ENCODE data around the gene CEBPG. TPM values are rescaled to one million over a fixed set of nuclear protein-coding genes. Genes with fewer than 3 reads are reported as not detected.
A peak's percentile ranks its signal among the peaks of the same experiment; 100 is the strongest.

The CEBPG gene
- total RNA-seq, 3 donors from 2014 or later, result 23.3 to 32.0 (median 23.4) TPM

GRCh38 chr19:33386361-33386858 is 12.9 kb downstream of the CEBPG start:
- H3K36me3 ChIP-seq, result no peaks in the 10 kb centered on the region

GRCh38 chr19:33387351-33388230 is 14.1 kb downstream of the CEBPG start:
- Histone ChIP-seq H3K4me3 (no peak overlapping the region), H3K4me1 (peaks cover 33 to 37% of the 10 kb centered on the region in 2 donors), H3K27ac (peak overlapping the region; percentile 78 to 94), H3K36me3 (no peaks in the 10 kb centered on the region), H3K9me3 (no peaks in the 10 kb centered on the region), H3K27me3 (no peaks in the 10 kb centered on the region)
- peak in 1 of 2 donors; percentile 34 for DNase-seq (ENCODE audit: low spot score in 2 of 2)
- intact Hi-C loops (cut with DNase I; ENCODE audit: low total_unique reads), result no loop called here
- TF ChIP-seq POLR2AphosphoS5 (IDR thresholded peaks at IDR 0.05) (no peak), POLR2A (IDR thresholded peaks at IDR 0.05) (no peak), CTCF (IDR thresholded peaks at IDR 0.05) (no peak)

More at GRCh38 chr19:33386361-33386858, 12.9 kb downstream of the CEBPG start:
- intact Hi-C loops (cut with DNase I; ENCODE audit: low total_unique reads), result no loop called here
- TF ChIP-seq CTCF (IDR thresholded peaks at IDR 0.05), result no peak
- no peak for TF ChIP-seq POLR2AphosphoS5 (IDR thresholded peaks at IDR 0.05)
- no peak for TF ChIP-seq POLR2A (IDR thresholded peaks at IDR 0.05)
- H3K27me3 ChIP-seq, result no peaks in the 10 kb centered on the region
- H3K27ac ChIP-seq, result peak overlapping the region in 1 of 2 donors; percentile 14
- no peak overlapping the region for H3K4me3 ChIP-seq
- peak in 1 of 2 donors; percentile 43 for DNase-seq (ENCODE audit: low spot score in 2 of 2)
- no peaks in the 10 kb centered on the region for H3K9me3 ChIP-seq
- peaks cover 30 to 32% of the 10 kb centered on the region in 2 donors for H3K4me1 ChIP-seq

GRCh38 chr19:33388231-33388724 is 14.8 kb downstream of the CEBPG start:
- Histone ChIP-seq H3K4me3 (peak overlapping the region in 1 of 3 donors; percentile 39), H3K36me3 (no peaks in the 10 kb centered on the region), H3K4me1 (peaks cover 33 to 41% of the 10 kb centered on the region in 2 donors), H3K9me3 (no peaks in the 10 kb centered on the region), H3K27ac (peak overlapping the region; percentile 78 to 94), H3K27me3 (no peaks in the 10 kb centered on the region)
- peak in 1 of 2 donors; percentile 48 for DNase-seq (ENCODE audit: low spot score in 2 of 2)
- TF ChIP-seq CTCF (IDR thresholded peaks at IDR 0.05), result no peak
- TF ChIP-seq POLR2AphosphoS5 (IDR thresholded peaks at IDR 0.05), result no peak
- TF ChIP-seq POLR2A (IDR thresholded peaks at IDR 0.05), result no peak
- intact Hi-C loops (cut with DNase I; ENCODE audit: low total_unique reads), result no loop called here

GRCh38 chr19:33388725-33389420 is 15.4 kb downstream of the CEBPG start:
- H3K27ac ChIP-seq, result peak overlapping the region; percentile 78 to 94
- H3K36me3 ChIP-seq, result no peaks in the 10 kb centered on the region
- H3K4me3 ChIP-seq, result peak overlapping the region in 1 of 3 donors; percentile 39
- TF ChIP-seq POLR2A (IDR thresholded peaks at IDR 0.05) (no peak), POLR2AphosphoS5 (IDR thresholded peaks at IDR 0.05) (no peak), CTCF (IDR thresholded peaks at IDR 0.05) (no peak)
- peaks cover 37 to 47% of the 10 kb centered on the region in 2 donors for H3K4me1 ChIP-seq
- DNase-seq (ENCODE audit: low spot score in 2 of 2), result peak in 1 of 2 donors; percentile 49
- intact Hi-C loops (cut with DNase I; ENCODE audit: low total_unique reads), result no loop called here
- no peaks in the 10 kb centered on the region for H3K27me3 ChIP-seq
- H3K9me3 ChIP-seq, result no peaks in the 10 kb centered on the region
